CD4-positive, alpha-beta T cell treated with Interleukin-17A for 1 hour (primary cell): ENCODE data around the gene WFS1.

ENCODE experiments used
- DNase-seq: peaks from one replicate; pipeline ENCODE4 v3.0.0-alpha.2; 2020

WFS1 gene

DNA sequence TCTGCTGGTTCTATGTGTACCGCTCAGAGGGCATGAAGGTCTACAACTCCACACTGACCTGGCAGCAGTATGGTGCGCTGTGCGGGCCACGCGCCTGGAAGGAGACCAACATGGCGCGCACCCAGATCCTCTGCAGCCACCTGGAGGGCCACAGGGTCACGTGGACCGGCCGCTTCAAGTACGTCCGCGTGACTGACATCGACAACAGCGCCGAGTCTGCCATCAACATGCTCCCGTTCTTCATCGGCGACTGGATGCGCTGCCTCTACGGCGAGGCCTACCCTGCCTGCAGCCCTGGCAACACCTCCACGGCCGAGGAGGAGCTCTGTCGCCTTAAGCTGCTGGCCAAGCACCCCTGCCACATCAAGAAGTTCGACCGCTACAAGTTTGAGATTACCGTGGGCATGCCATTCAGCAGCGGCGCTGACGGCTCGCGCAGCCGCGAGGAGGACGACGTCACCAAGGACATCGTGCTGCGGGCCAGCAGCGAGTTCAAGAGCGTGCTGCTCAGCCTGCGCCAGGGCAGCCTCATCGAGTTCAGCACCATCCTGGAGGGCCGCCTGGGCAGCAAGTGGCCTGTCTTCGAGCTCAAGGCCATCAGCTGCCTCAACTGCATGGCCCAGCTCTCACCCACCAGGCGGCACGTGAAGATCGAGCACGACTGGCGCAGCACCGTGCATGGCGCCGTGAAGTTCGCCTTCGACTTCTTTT lies 32.2 kb downstream of the WFS1 start:
- DNase-seq, result no peak

DNA sequence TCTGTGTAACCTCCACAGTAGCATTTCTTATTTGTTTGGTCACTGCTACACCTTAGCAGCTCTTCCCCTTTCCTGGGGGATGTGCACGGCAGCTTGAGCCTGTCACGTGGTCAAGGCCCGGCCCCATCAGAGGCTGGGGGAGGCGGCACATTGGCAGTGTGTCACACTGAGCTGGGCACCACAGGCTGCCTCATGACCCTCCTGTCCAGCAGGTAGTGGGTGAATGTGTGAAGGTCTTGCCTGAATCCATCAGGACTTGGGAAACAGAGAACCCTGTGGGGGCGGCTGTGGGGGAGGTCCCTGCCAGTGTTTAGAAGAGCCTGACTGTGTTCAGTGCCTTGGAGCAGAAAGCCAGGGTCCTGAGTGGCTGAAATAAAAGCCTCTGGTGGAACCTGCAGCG lies 33.2 kb downstream of the WFS1 start:
- DNase-seq, result no peak

- no peak for DNase-seq
Observed at GRCh38 chr4:6303943-6304342, 34.3 kb downstream of the WFS1 start.

- no peak for DNase-seq
Observed at GRCh38 chr4:6306299-6306698, 36.6 kb downstream of the WFS1 start.

GRCh38 chr4:6307230-6307629 lies 37.6 kb downstream of the WFS1 start:
- no peak for DNase-seq

DNA sequence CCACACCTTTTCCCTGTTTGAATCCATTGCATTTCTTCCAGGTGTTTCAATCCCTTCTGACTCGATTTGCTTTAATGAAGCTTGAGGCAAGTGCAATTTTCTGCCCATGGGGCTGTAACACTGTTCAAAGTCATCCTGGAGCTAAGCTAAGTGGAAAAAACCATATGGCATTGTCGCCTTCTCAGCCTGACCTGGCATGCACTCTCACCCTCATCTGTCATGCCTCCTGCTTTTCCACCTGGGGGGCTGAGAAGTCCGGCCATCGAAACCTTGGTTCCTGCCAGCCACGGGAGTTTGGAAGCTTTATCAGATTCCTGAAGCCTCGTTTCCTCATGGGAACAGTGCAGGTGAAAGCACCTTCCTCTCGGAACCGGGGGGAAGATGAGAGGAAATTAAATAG lies 38.2 kb downstream of the WFS1 start:
- DNase-seq, result no peak

DNA sequence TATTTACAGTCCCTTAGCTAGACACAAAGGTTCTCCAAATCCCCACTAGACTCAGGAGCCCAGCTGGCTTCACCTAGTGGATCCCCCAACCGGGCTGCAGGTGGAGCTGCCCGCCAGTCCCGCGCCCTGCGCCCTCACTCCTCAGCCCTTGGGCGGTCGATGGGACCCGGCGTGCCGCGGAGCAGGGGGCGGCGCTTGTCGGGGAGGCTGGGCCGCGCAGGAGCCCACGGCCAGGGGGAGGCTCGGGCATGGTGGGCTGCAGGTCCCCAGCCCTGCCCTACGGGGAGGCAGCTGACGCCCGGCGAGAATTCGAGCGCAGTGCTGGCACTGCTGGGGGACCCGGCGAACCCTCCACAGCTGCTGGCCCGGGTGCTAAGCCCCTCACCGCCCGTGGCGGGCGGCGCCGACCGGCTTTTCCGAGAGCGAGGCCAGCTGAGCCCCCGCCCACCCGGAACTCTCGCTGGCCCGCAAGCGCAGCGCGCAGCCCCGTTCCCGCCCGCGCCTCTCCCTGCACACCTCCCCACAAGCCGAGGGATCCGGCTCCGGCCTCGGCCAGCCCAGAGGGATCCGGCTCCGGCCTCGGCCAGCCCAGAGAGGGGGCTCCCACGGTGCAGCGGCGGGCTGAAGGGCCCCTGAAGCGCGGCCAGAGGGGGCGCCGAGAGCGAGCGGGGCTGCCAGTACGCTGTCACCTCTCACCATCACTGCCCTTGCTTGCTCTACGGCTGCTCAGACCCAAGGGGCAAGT lies 39.4 kb downstream of the WFS1 start:
- DNase-seq, result no peak

DNA sequence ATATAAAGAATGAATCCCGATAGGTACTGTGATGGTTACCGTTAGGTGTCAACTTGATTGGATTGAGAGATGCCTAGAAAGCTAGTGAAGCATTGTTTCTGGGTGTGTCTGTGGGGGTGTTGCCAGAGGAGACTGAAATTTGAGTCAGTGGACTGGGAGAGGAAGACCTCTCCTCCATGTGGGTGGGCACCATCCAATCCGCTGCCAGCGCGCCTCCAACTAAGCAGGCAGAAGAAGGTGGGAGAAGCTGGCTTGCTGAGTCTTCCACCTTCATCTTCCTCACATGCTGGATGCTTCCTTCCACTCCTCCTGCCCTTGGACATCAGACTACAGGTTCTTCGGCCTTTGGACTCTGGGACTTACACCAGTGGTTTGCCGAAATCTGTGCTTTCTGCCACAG lies 40.1 kb downstream of the WFS1 start:
- DNase-seq, result no peak

DNA sequence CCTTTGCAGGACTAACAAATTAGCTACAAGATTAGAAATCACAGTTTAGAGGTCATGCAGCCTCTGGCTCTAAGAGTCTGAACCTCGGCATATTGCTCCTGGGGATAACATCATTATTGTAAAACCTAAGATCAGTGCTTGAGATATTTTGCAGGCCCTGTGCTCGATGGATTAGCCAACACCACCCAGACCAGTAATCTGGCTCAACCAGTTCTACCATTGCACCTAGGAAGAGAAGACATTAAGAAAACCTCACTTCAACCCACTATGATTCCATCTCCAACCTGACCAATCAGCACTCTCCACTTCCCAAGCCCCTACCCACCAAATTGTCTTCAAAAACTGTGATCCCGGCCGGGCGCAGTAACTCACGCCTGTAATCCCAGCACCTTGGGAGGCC lies 43.6 kb downstream of the WFS1 start:
- no peak for DNase-seq

- no peak for DNase-seq
Observed at GRCh38 chr4:6316461-6317003, 46.9 kb downstream of the WFS1 start.

GRCh38 chr4:6318206-6318605 lies 48.6 kb downstream of the WFS1 start:
- no peak for DNase-seq

- no peak for DNase-seq
Observed at GRCh38 chr4:6319530-6320150, 50.0 kb downstream of the WFS1 start.

GRCh38 chr4:6320663-6321062 lies 51.0 kb downstream of the WFS1 start:
- DNase-seq, result no peak

DNA sequence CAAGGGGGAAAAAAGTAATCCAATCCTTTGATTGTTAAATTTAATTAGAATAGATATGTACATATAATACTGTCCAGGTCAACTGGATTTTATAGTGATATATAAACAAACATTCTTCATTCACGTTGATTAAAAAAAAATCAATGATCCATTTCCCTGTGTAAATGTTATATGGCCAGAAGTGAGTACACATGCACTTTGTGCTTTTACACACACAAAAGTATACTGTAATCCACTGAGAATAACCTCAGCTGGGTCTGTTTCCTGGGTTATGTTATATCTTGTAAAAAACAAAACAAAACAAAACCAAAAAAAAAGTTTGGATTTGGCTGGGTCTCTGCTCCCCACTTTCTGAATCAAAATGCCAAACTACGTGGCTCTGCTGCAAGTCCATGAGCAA lies 51.7 kb downstream of the WFS1 start:
- DNase-seq, result no peak

- DNase-seq, result no peak
Observed at GRCh38 chr4:6322067-6322760, 52.6 kb downstream of the WFS1 start.

- no peak for DNase-seq
Observed at GRCh38 chr4:6322761-6323566, 53.3 kb downstream of the WFS1 start.

DNA sequence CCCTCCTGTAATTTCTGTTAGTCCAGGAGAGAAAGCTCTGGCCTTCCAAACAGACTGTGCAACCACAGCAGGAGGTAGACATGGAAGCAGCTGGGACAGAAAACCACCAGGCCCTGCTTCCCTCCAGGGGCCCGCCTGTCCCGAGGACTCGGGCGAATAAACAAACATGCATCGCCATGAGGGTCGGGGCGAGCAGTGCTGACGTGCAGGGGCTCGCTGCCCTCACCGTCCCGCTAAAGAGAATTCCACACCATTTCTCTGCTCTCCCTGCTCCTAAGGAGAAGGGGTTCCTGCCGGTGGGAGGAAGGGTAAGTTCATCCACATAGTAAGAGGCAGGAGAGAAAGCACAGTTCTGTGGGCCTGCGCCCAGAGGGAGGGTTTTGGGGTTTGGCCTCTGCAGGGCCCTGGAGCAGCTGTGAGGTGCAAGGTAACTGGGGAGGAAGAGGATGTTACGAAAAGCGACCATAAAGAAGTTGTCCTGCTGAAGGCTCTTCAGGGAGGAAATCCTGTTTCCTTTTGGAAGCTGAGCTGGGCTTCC lies 54.9 kb downstream of the WFS1 start:
- DNase-seq, result no peak

DNA sequence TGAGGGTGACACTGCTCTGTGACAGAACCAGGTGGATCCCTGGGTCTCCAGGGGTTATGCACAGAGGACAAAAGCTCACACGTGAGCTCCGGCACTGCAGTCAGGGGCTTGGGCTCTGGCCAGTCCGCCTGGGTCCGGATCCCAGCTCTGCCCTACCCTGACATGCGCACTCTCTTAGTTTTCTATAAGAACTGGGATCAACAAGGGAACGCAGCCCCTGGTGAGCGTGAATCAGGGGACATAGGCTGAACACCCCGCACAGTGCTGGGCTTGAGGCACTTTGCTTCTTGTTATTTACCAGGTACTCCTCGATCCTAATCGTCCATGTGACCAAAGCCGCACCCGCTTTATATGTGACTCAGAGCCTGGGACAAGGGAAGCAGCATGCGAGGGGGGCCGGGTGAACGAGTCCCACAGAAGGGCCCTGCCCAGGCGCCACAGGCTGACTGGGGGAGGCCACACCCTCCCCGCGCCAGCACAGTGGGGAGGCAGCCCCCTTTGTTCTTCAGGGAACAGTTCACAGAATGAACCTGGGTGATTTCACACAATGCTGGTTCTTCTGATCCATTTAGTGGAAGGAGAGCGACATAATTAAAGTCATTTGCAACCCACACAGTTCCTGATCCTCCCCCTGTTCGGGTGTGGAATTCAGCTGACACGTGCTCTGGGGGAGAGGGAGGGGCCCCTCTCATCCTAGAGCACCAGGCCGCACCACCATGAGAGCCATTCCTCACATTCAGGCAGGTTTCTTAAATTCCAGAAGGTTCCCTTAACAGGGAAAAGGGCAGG lies 55.5 kb downstream of the WFS1 start:
- no peak for DNase-seq

GRCh38 chr4:6325788-6326290 lies 56.2 kb downstream of the WFS1 start:
- DNase-seq, result no peak

- no peak for DNase-seq
Observed at GRCh38 chr4:6326312-6327060, 56.8 kb downstream of the WFS1 start.
